Measurements from ENCODE around the gene COX7A2L.

Gene COX7A2L

DNA sequence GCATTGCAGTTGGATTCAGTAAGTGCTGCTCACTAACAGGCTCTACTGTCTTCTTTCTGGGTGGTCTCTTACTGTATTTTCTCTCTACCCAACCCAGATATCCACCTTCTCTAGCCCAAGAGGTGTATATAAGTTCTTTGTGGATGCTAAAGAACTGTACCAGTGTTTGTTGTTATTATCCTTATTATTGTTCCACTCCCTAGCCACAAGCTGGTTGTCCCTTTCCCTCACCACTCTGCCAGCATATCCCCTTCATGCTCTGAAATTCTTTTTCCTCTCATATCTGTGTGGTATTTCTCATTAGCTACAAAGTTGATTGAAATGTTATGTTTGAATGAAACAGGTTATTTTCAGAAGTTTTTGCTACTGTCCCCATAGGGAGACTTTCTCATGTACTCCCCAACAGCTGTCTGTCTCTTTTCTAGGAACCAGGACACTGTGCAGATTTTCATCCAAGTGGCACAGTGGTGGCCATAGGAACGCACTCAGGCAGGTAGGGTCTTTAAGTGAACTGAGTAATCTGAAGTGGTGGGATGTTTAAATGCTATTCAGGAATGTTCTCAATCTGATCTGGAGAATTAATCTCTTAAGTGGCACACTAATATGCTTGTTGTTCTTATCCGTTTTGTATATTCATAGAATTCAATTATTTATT lies 56.8 kb downstream of the COX7A2L start:
- no peaks in the 10 kb centered on the region for H3K9me3 ChIP-seq (replicated peaks; ENCODE audit: insufficient read depth, low read length)
- DNase-seq: no peak
- H3K27ac ChIP-seq (ENCODE audit: low read length): no peak overlapping the region
- H3K9ac ChIP-seq (ENCODE audit: low read length): no peak overlapping the region
- no peaks in the 10 kb centered on the region for H3K79me2 ChIP-seq (ENCODE audit: low read length)
- H3K4me3 ChIP-seq (ENCODE audit: low read length): no peak overlapping the region
- H3K36me3 ChIP-seq (replicated peaks; ENCODE audit: insufficient read depth, low read length): no peaks in the 10 kb centered on the region; the same call in none of the 2 replicates
- no peaks in the 10 kb centered on the region for H4K20me1 ChIP-seq (ENCODE audit: insufficient read depth, low read length)
- H3K9me2 ChIP-seq (replicated peaks; ENCODE audit: insufficient read depth, low read length): no peaks in the 10 kb centered on the region
- H3K4me2 ChIP-seq (ENCODE audit: low read depth, low read length): no peak overlapping the region
- H3F3A ChIP-seq (ENCODE audit: insufficient read depth, low read length): no peaks in the 10 kb centered on the region
- no peaks in the 10 kb centered on the region for H3K27me3 ChIP-seq (replicated peaks; ENCODE audit: insufficient read depth, low read length)
- no peak overlapping the region for H2AFZ ChIP-seq (ENCODE audit: low read length)
- H3K4me1 ChIP-seq (ENCODE audit: low read length): no peaks in the 10 kb centered on the region
- TF ChIP-seq CTCF (IDR thresholded peaks at IDR 0.05; ENCODE audit: low read length): no peak
- no peak for TF ChIP-seq EZH2phosphoT487 (IDR thresholded peaks at IDR 0.05; ENCODE audit: low read length)

DNA sequence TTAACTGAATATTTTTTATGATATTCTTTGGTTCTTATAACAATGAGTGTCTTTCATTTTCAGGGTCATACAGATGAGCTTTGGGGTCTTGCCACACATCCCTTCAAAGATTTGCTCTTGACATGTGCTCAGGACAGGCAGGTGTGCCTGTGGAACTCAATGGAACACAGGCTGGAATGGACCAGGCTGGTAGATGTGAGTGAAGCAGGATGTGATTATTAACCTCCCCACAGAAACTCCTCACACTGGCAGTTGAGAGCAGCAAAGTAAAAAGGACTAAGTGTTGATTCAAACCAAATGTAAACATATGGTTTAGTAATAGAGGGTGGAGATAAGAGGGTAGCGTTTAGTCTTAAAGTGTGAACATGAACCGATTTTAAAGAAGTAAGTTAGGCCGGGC lies 57.8 kb downstream of the COX7A2L start:
- no peaks in the 10 kb centered on the region for H3K9me3 ChIP-seq (replicated peaks; ENCODE audit: insufficient read depth, low read length)
- no peak overlapping the region for H3K4me3 ChIP-seq (ENCODE audit: low read length)
- no peaks in the 10 kb centered on the region for H3K9me2 ChIP-seq (replicated peaks; ENCODE audit: insufficient read depth, low read length)
- H3K79me2 ChIP-seq (ENCODE audit: low read length): no peaks in the 10 kb centered on the region
- DNase-seq: no peak
- H3K4me2 ChIP-seq (ENCODE audit: low read depth, low read length): no peak overlapping the region
- H3K27me3 ChIP-seq (replicated peaks; ENCODE audit: insufficient read depth, low read length): no peaks in the 10 kb centered on the region
- no peaks in the 10 kb centered on the region for H3K4me1 ChIP-seq (ENCODE audit: low read length)
- no peak overlapping the region for H3K27ac ChIP-seq (ENCODE audit: low read length)
- H3F3A ChIP-seq (ENCODE audit: insufficient read depth, low read length): no peaks in the 10 kb centered on the region
- no peak overlapping the region for H2AFZ ChIP-seq (ENCODE audit: low read length)
- H3K36me3 ChIP-seq (replicated peaks; ENCODE audit: insufficient read depth, low read length): no peaks in the 10 kb centered on the region; the same call in none of the 2 replicates
- H3K9ac ChIP-seq (ENCODE audit: low read length): no peak overlapping the region
- TF ChIP-seq EZH2 (optimal IDR thresholded peaks at IDR 0.05; ENCODE audit: low read depth, low read length) (no peak), EZH2phosphoT487 (IDR thresholded peaks at IDR 0.05; ENCODE audit: low read length) (no peak), CTCF (IDR thresholded peaks at IDR 0.05; ENCODE audit: low read length) (no peak)
- no peaks in the 10 kb centered on the region for H4K20me1 ChIP-seq (ENCODE audit: insufficient read depth, low read length)

DNA sequence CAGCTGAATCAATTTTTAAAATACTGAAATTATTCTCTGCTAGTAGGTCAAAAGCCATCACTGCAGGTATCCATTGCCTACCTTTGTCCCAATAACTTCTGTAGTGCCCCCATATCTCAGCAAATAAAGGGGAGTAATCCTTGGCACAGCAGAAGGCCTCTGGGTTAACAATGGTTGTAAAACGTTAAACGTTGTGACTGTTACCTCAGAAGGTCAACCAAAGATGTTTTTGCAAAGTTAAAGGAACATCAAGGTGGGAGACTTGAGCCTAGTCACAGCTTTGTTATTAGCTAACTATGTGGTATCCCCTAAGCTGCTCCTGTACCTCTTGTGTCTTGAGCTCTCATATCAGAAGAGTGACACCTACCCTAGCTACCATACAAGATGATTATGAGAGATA lies 60.5 kb downstream of the COX7A2L start:
- H3K9me2 ChIP-seq (replicated peaks; ENCODE audit: insufficient read depth, low read length): no peaks in the 10 kb centered on the region
- DNase-seq: no peak
- H3K27ac ChIP-seq (ENCODE audit: low read length): no peak overlapping the region
- H3K36me3 ChIP-seq (replicated peaks; ENCODE audit: insufficient read depth, low read length): peaks cover 1% of the 10 kb centered on the region
- no peaks in the 10 kb centered on the region for H4K20me1 ChIP-seq (ENCODE audit: insufficient read depth, low read length)
- no peaks in the 10 kb centered on the region for H3K9me3 ChIP-seq (replicated peaks; ENCODE audit: insufficient read depth, low read length)
- H3K4me1 ChIP-seq (ENCODE audit: low read length): peaks cover 26% of the 10 kb centered on the region
- H3K4me2 ChIP-seq (ENCODE audit: low read depth, low read length): no peak overlapping the region
- no peak overlapping the region for H3K4me3 ChIP-seq (ENCODE audit: low read length)
- H3K27me3 ChIP-seq (replicated peaks; ENCODE audit: insufficient read depth, low read length): no peaks in the 10 kb centered on the region
- H2AFZ ChIP-seq (ENCODE audit: low read length): no peak overlapping the region
- no peaks in the 10 kb centered on the region for H3K79me2 ChIP-seq (ENCODE audit: low read length)
- H3K9ac ChIP-seq (ENCODE audit: low read length): no peak overlapping the region
- H3F3A ChIP-seq (ENCODE audit: insufficient read depth, low read length): 0 out of 2 replicates have a peak, but pooled peaks cover 3% of the 10 kb centered on the region
- no peak for TF ChIP-seq EZH2phosphoT487 (IDR thresholded peaks at IDR 0.05; ENCODE audit: low read length)
- no peak for TF ChIP-seq EZH2 (optimal IDR thresholded peaks at IDR 0.05; ENCODE audit: low read depth, low read length)
- TF ChIP-seq CTCF (IDR thresholded peaks at IDR 0.05; ENCODE audit: low read length): no peak
